Adrenal gland (tissue), 12 donors: ENCODE measurements around the gene ZNF335. TPM values are rescaled to one million over a fixed set of nuclear protein-coding genes. Genes with fewer than 3 reads are reported as not detected.

Experiments used
- DNase-seq, 7 donors: peaks; one replicate each; pipeline ENCODE4 v3.0.0-alpha.2; 2019 to 2020
- H3K27ac ChIP-seq, 5 donors: fragments of 200-600 bp; sonication (generic) in 4 of 5; 1 replicate in 3 of 5; 2 replicates in 2 of 5; pipeline versions ENCODE4 v1.5.1 to v1.8.0; 2016 to 2020; ENCODE audit warnings: mild to moderate bottlenecking in 1 of 5
- H3K27me3 ChIP-seq: fragments of 200-600 bp; 2 replicates; pipeline ENCODE4 v1.8.0; 2021
- H3K36me3 ChIP-seq, 2 donors: fragments of 200-600 bp; replicated peaks in 1 of 2; 1 replicate in 1 of 2; 2 replicates in 1 of 2; pipeline versions ENCODE4 v1.5.1 to v1.8.0; 2018 to 2022
- H3K4me1 ChIP-seq, 2 donors: fragments of 200-600 bp; replicated peaks in 1 of 2; 1 replicate in 1 of 2; 2 replicates in 1 of 2; pipeline versions ENCODE4 v1.5.1 to v1.8.0; 2018 to 2021
- H3K4me3 ChIP-seq, 4 donors: fragments of 200-600 bp; sonication (generic) in 3 of 4; one replicate each; pipeline ENCODE4 v1.5.1; 2016 to 2018
- H3K9me3 ChIP-seq, 3 donors: fragments of 200-600 bp; sonication (generic) in 1 of 3; replicated peaks in 1 of 3; 1 replicate in 2 of 3; 2 replicates in 1 of 3; pipeline versions ENCODE4 v1.5.1 to v1.8.0; 2016 to 2021
- CTCF ChIP-seq, 6 experiments: fragments of 450-650 bp in 4 of 6; fragments of 200-600 bp in 2 of 6; sonication (generic) in 1 of 6; IDR thresholded peaks; 1 replicate in 5 of 6; 2 replicates in 1 of 6; pipeline versions ENCODE4 v1.5.1 to v1.8.0; 2016 to 2021; ENCODE audit warnings: antibody characterized with exemption in 6 of 6, mild to moderate bottlenecking in 2 of 6, moderate library complexity in 1 of 6
- POLR2A ChIP-seq, 2 donors: fragments of 450-650 bp; IDR thresholded peaks; one replicate each; pipeline ENCODE4 v1.6.1; 2017; ENCODE audit warnings: antibody characterized with exemption in 2 of 2, mild to moderate bottlenecking in 2 of 2, moderate library complexity in 1 of 2
- WGBS, 4 donors: extraction: QIAGEN DNeasy Blood & Tissue Kit in 2 of 4; methylation state at CpG; one replicate each; pipeline versions ENCODE4 v1.1.5 to v1.1.7; 2013 to 2017; 5-methylcytosine and 5-hydroxymethylcytosine counted together
- intact Hi-C, 2 donors: fragments of 100-400 bp; cut with DNase I; formaldehyde crosslinking; loops; one replicate each; pipeline versions ENCODE4 v1.14.1 to v1.15.0; 2022 to 2023
- polyA plus RNA-seq, 3 donors: library from polyadenylated mRNA; stranded (reverse); fragments of 200-250 nt in 2 of 3; fragments of 350-450 nt in 1 of 3; fragmentation: Illumina TruSeq in 1 of 3; extraction: RNeasy Lipid Tissue Mini Kit (QIAGEN cat#74804) in 1 of 3; gene quantifications; one replicate each; pipeline ENCODE4 v1.2.3, GENCODE V29; 2013 to 2014
- total RNA-seq, 9 donors: library from RNA; depleted of rRNA in 4 of 9; stranded (reverse); fragments of >200 nt in 4 of 9; fragments of 120-200 nt in 1 of 9; fragmentation: NEBNext Ultra II Directional in 1 of 9; extraction: Animal tissue kit (Norgen Biotek cat#: 25700) in 1 of 9; gene quantifications; one replicate each; pipeline versions ENCODE4 v1.1.0 to v1.2.4, GENCODE V29; 2013 to 2023
- donor health status: healthy with polysubstance abuse.
- donor health status: Bipolar disorder and iron deficiency.
- donor health status: DM: yes; HTN: yes; CAD: no.
- donor health status: DM: no; HTN: no; CAD: no.
- donor health status: DM: no; HTN: no; CAD: no.
- donor health status: DM: yes; HTN: yes; CAD: no.

Gene ZNF335
- total and polyA plus RNA-seq, 12 donors, result 5.4 to 45.1 (median 17.7) TPM

DNA sequence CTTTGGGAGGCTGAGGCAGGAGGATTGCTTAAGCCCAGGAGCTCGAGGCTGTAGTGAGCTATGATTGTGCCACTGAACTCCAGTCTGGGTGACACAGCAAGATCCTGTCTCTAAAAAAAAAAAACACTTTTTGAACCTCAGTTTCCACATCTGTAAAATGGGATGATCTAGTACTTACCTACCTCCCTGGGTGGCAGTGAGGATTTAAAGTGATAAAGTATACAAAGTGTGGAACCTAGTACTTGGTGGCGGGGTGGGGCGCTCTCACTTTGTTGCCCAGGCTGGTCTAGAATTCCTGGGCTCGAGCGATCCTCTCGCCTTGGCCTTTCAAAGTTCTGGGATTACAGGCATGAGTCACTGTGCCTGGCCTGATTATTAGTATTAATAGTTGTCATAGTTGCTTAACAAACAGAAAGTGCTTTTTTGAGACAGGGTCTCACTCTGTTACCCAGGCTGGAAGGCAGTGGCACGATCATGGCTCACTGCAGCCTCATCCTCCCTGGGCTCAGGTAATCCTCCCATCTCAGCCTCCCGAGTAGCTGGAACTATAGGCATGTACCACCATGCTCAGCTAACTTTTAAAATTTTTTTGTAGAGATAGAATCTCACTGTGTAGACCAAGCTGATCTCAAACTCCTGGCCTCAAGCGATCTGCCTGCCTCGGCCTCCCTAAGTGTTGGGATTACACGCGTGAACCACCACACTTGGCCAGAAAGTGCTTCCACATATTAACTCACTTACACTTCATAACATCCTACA is 53.0 kb downstream of the ZNF335 start:
- 57 to 65% (median 60%) methylated on average over 11 to 12 of the region's 12 CpGs for WGBS, 4 donors
- peak in 3 of 7 donors; percentile 63 to 67 (median 66) for DNase-seq

DNA sequence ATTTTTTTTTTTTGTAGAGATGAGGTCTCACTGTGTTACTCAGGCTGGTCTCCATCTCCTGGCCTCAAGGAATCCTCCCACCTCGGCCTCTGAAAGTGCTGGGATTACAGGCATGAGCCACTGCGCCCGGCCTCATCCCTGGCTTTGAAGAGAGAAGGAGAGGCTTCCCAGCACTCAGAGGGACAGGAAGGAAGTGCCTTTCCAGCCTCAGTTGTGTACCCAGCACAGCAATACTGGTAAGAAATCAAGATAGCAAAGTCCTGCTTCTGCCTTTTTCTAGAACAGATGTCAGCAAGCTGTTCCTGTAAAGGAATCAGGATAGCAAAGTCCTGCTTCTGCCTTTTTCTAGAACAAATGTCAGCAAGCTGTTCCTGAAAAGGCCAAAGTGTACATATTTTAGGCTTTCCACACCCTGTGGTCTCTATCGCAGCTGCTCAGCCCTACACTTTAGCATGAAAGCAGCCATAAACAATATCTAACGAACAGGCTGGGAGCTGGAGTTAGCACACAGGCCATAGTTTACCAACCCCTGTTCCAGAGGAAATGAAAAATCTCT is 53.7 kb downstream of the ZNF335 start:
- Histone ChIP-seq H3K36me3 (no peaks in the 10 kb centered on the region), H3K27me3 (no peaks in the 10 kb centered on the region), H3K4me1 (peaks cover 20 to 66% of the 10 kb centered on the region in 2 donors), H3K4me3 (no peak overlapping the region), H3K27ac (peak overlapping the region; percentile 20 to 85 (median 70)), H3K9me3 (no peaks in the 10 kb centered on the region)
- DNase-seq, result no peak
- no peak for TF ChIP-seq CTCF (IDR thresholded peaks at IDR 0.05)
- TF ChIP-seq POLR2A (IDR thresholded peaks at IDR 0.05), result no peak
- intact Hi-C loops, result no loop called here
- 59 to 74% (median 61%) methylated on average over 5 of the region's 5 CpGs for WGBS, 4 donors

More for the DNA sequence above, 53.0 kb downstream of the ZNF335 start:
- peak overlapping the region; percentile 20 to 85 (median 70) for H3K27ac ChIP-seq
- intact Hi-C loops, result no loop called here
- TF ChIP-seq POLR2A (IDR thresholded peaks at IDR 0.05) (no peak), CTCF (IDR thresholded peaks at IDR 0.05) (no peak)
- no peaks in the 10 kb centered on the region for H3K9me3 ChIP-seq
- peaks cover 23 to 72% of the 10 kb centered on the region in 2 donors for H3K4me1 ChIP-seq
- no peaks in the 10 kb centered on the region for H3K36me3 ChIP-seq
- H3K4me3 ChIP-seq, result no peak overlapping the region
- H3K27me3 ChIP-seq, result no peaks in the 10 kb centered on the region

GRCh38 chr20:45917790-45918141 is 54.2 kb downstream of the ZNF335 start:
- intact Hi-C loops, result no loop called here
- 29 to 57% (median 42%) methylated on average over 5 of the region's 5 CpGs for WGBS, 4 donors
- Histone ChIP-seq H3K27ac (peak overlapping the region in 4 of 5 donors; percentile 18 to 85 (median 74)), H3K9me3 (no peaks in the 10 kb centered on the region), H3K36me3 (no peaks in the 10 kb centered on the region), H3K27me3 (no peaks in the 10 kb centered on the region), H3K4me3 (no peak overlapping the region), H3K4me1 (peaks cover 20 to 64% of the 10 kb centered on the region in 2 donors)
- DNase-seq, result no peak
- TF ChIP-seq CTCF (IDR thresholded peaks at IDR 0.05), result no peak
- no peak for TF ChIP-seq POLR2A (IDR thresholded peaks at IDR 0.05)

GRCh38 chr20:45913116-45913515 is 58.9 kb downstream of the ZNF335 start:
- intact Hi-C loops, result no loop called here
- peak overlapping the region in 2 of 5 donors; percentile 69 to 92 for H3K27ac ChIP-seq
- no peaks in the 10 kb centered on the region for H3K9me3 ChIP-seq
- no peak for DNase-seq
- no peak overlapping the region for H3K4me3 ChIP-seq
- WGBS, 4 donors, result 43 to 66% (median 56%) methylated on average over 5 of the region's 5 CpGs
- peaks cover 0 to 10% of the 10 kb centered on the region in 2 donors for H3K36me3 ChIP-seq
- peaks cover 16 to 46% of the 10 kb centered on the region in 2 donors for H3K4me1 ChIP-seq
- H3K27me3 ChIP-seq, result no peaks in the 10 kb centered on the region
- TF ChIP-seq CTCF (IDR thresholded peaks at IDR 0.05) (no peak), POLR2A (IDR thresholded peaks at IDR 0.05) (no peak)
